K562 (cell line): ENCODE data around the gene DTYMK. TPM values are rescaled to one million over a fixed set of nuclear protein-coding genes. Genes with fewer than 3 reads are reported as not detected.

Source experiments
- ATAC-seq: fragments of 200-7000 bp; cut with Tn5 transposase; 3 replicates; pipeline ENCODE4 v1.9.1; 2020; ENCODE audit warnings: moderate library complexity
- BruUV-seq: library from RNA; stranded (reverse); fragments of 400-500 nt; replicated peaks from 2 replicates; lab custom pipeline; 2021; lab: Mats Ljungman, UMichigan
- CTCF ChIA-PET: fragments of 300-600 bp; formaldehyde crosslinking; extraction: SDS; loops from one replicate; lab custom pipeline; 2021; ENCODE audit warnings: low intra/inter-chr PET ratio; lab: Yijun Ruan, JAX
- POLR2A ChIA-PET: fragments of 300-600, 350-650 bp; sonication (Branson Sonifier 250); formaldehyde crosslinking; extraction: SDS; loops from one replicate; lab custom pipeline; 2021; ENCODE audit warnings: antibody characterized with exemption, inconsistent platforms; lab: Yijun Ruan, JAX
- DNase-seq, 4 experiments: peaks; one replicate each; pipeline versions ENCODE4 v3.0.0 to v3.0.0-alpha.2; 2011 to 2018; ENCODE audit warnings: low spot score in 3 of 4, mixed read lengths in 3 of 4; ENCODE audit errors: extremely low read depth in 1 of 4
- FAIRE-seq: peaks from 2 replicates; lab custom pipeline; 2011; peaks lifted over from hg19 to GRCh38; lab: Jason Lieb, UNC
- H2AFZ ChIP-seq: 2 replicates; pipeline ENCODE4 v1.6.0; 2011; ENCODE audit warnings: low read depth, low read length, control low read depth, inconsistent platforms
- H3K27ac ChIP-seq: fragments of 200-600 bp; 3 replicates; pipeline ENCODE4 v1.8.0; 2011; ENCODE audit warnings: low read depth, mild to moderate bottlenecking, control low read depth, inconsistent platforms, low read length, moderate library complexity, mixed read lengths; ENCODE audit errors: extremely low read depth
- H3K27me3 ChIP-seq, 2 experiments: fragments of 300-600 bp in 1 of 2; 2 replicates in 1 of 2; 3 replicates in 1 of 2; pipeline versions ENCODE4 v1.6.0 to v1.8.0; 2011; ENCODE audit warnings: inconsistent platforms in 2 of 2, low read length in 2 of 2, mild to moderate bottlenecking in 1 of 2, mixed read lengths in 1 of 2, moderate library complexity in 1 of 2; ENCODE audit not compliant: control insufficient read depth in 2 of 2, insufficient read depth in 2 of 2
- H3K36me3 ChIP-seq: fragments of 300-600 bp; 3 replicates; pipeline ENCODE4 v1.8.0; 2011; ENCODE audit warnings: mild to moderate bottlenecking, low read length, inconsistent platforms; ENCODE audit not compliant: control insufficient read depth, insufficient read depth
- H3K4me1 ChIP-seq, 2 experiments: fragments of 200-600 bp in 1 of 2; replicated peaks in 1 of 2; 2 replicates in 1 of 2; 3 replicates in 1 of 2; pipeline versions ENCODE4 v1.5.1 to v1.8.0; 2011; ENCODE audit warnings: inconsistent platforms in 2 of 2, low read length in 2 of 2, mild to moderate bottlenecking in 1 of 2, mixed read lengths in 1 of 2, moderate library complexity in 1 of 2; ENCODE audit not compliant: control insufficient read depth in 2 of 2, insufficient read depth in 2 of 2
- H3K4me2 ChIP-seq: 2 replicates; pipeline ENCODE4 v1.6.1; 2011; ENCODE audit warnings: low read length, control low read depth, inconsistent platforms, mixed read lengths; ENCODE audit not compliant: insufficient read depth
- H3K4me3 ChIP-seq: fragments of 200-600 bp; sonication (generic), shearing (Covaris generic); 2 replicates; pipeline ENCODE4 v1.5.1; 2016; ENCODE audit warnings: control low read depth, inconsistent platforms
- H3K79me2 ChIP-seq: fragments of 200-600 bp; 3 replicates; pipeline ENCODE4 v1.8.0; 2011; ENCODE audit warnings: low read length, inconsistent platforms; ENCODE audit not compliant: control insufficient read depth, insufficient read depth
- H3K9ac ChIP-seq, 2 experiments: 2 replicates each; pipeline versions ENCODE4 v1.6.0 to v1.6.1; 2011; ENCODE audit warnings: low read depth in 2 of 2, low read length in 2 of 2, control low read depth in 1 of 2, inconsistent platforms in 1 of 2, mild to moderate bottlenecking in 1 of 2, mixed read lengths in 1 of 2; ENCODE audit not compliant: insufficient read depth in 1 of 2
- H3K9me1 ChIP-seq: one replicate; pipeline ENCODE4 v1.6.0; 2011; ENCODE audit warnings: inconsistent platforms, mild to moderate bottlenecking, low read length, moderate library complexity; ENCODE audit not compliant: control insufficient read depth, insufficient read depth
- H3K9me3 ChIP-seq: replicated peaks from 2 replicates; pipeline ENCODE4 v1.5.1; 2011; ENCODE audit warnings: low read depth, low read length, inconsistent platforms; ENCODE audit not compliant: control insufficient read depth, insufficient read depth
- H4K20me1 ChIP-seq: replicated peaks from 2 replicates; pipeline ENCODE4 v1.6.1; 2011; ENCODE audit warnings: low read length, inconsistent platforms, mixed read lengths; ENCODE audit not compliant: control insufficient read depth, insufficient read depth
- ARID2 ChIP-seq: fragments of 450-650 bp; IDR thresholded peaks from 2 replicates; pipeline ENCODE4 v1.6.1; 2017; ENCODE audit warnings: antibody characterized with exemption, mild to moderate bottlenecking
- CC2D1A ChIP-seq: fragments of 450-650 bp; IDR thresholded peaks from 2 replicates; pipeline ENCODE4 v1.6.1; 2017; ENCODE audit warnings: mild to moderate bottlenecking
- CREB3 ChIP-seq: fragments of 450-650 bp; conservative IDR thresholded peaks from 2 replicates; pipeline ENCODE4 v1.6.1; 2016; ENCODE audit warnings: missing genetic modification characterization, low read depth, mild to moderate bottlenecking, missing compliant biosample characterization, moderate library complexity
- CREBBP ChIP-seq: IDR thresholded peaks from one replicate; pipeline ENCODE4 v1.6.1; 2012; ENCODE audit warnings: low read depth, mild to moderate bottlenecking, control low read depth, inconsistent platforms, low read length
- E2F3 ChIP-seq: fragments of 250-450 bp; sonication (Bioruptor Pico); IDR thresholded peaks from 2 replicates; pipeline ENCODE4 v1.4.0; 2020; ENCODE audit warnings: mild to moderate bottlenecking
- HDAC8 ChIP-seq: fragments of 450-650 bp; IDR thresholded peaks from 2 replicates; pipeline ENCODE4 v1.6.1; 2016; ENCODE audit warnings: mild to moderate bottlenecking, missing genetic modification characterization, moderate library complexity, missing compliant biosample characterization
- KDM4B ChIP-seq, 2 experiments: fragments of 450-650 bp in 1 of 2; sonication (generic) in 1 of 2; IDR thresholded peaks; 2 replicates each; pipeline ENCODE4 v1.6.1; 2016 to 2017; ENCODE audit warnings: borderline replicate concordance in 2 of 2, antibody characterized with exemption in 1 of 2, low read depth in 1 of 2, mild to moderate bottlenecking in 1 of 2
- MCM7 ChIP-seq, 2 experiments: fragments of 450-650 bp; IDR thresholded peaks; 2 replicates each; pipeline ENCODE4 v1.6.1; 2016 to 2018
- MTA3 ChIP-seq: fragments of 450-650 bp; formaldehyde crosslinking; IDR thresholded peaks from 2 replicates; pipeline ENCODE4 v1.6.1; 2017; ENCODE audit warnings: mild to moderate bottlenecking, borderline replicate concordance
- SMAD3 ChIP-seq: fragments of 450-650 bp; formaldehyde crosslinking; conservative IDR thresholded peaks from 2 replicates; pipeline ENCODE4 v1.4.0; 2020; ENCODE audit warnings: mild to moderate bottlenecking
- SMAD4 ChIP-seq: fragments of 250-450 bp; sonication (Bioruptor Pico); conservative IDR thresholded peaks from 2 replicates; pipeline ENCODE4 v1.8.0; 2021; ENCODE audit warnings: inconsistent platforms, mild to moderate bottlenecking, moderate library complexity
- SNAPC5 ChIP-seq: fragments of 250-450 bp; sonication (Bioruptor Pico); IDR thresholded peaks from 2 replicates; pipeline ENCODE4 v1.8.0; 2021; ENCODE audit warnings: moderate library complexity, mild to moderate bottlenecking, inconsistent platforms
- SNRNP70 ChIP-seq: fragments of 200-400 bp; formaldehyde crosslinking; optimal IDR thresholded peaks from 2 replicates; pipeline ENCODE3; 2017; ENCODE audit warnings: low read depth, low read length
- TAF7 ChIP-seq: fragments of 450-650 bp; IDR thresholded peaks from 2 replicates; pipeline ENCODE4 v1.6.1; 2016; ENCODE audit warnings: missing genetic modification characterization, missing compliant biosample characterization
- THAP7 ChIP-seq: fragments of 250-450 bp; sonication (Bioruptor Pico); IDR thresholded peaks from 2 replicates; pipeline ENCODE4 v1.5.0; 2021
- ZBTB33 ChIP-seq: sonication (generic); formaldehyde crosslinking; IDR thresholded peaks from 2 replicates; pipeline ENCODE4 v1.8.1; 2023; ENCODE audit warnings: mild to moderate bottlenecking, missing genetic modification reagents
- ZKSCAN1 ChIP-seq: fragments of 150-350 bp; IDR thresholded peaks from 2 replicates; pipeline ENCODE4 v1.6.1; 2016; ENCODE audit warnings: low read depth, low read length
- ZNF133 ChIP-seq: fragments of 250-450 bp; sonication (Bioruptor Pico); IDR thresholded peaks from 2 replicates; pipeline ENCODE4 v1.4.0; 2020; ENCODE audit warnings: mild to moderate bottlenecking
- ZNF217 ChIP-seq: sonication (generic); formaldehyde crosslinking; IDR thresholded peaks from 2 replicates; pipeline ENCODE4 v1.8.0; 2022; ENCODE audit warnings: mild to moderate bottlenecking, missing genetic modification reagents
- ZNF316 ChIP-seq: fragments of 450-650 bp; IDR thresholded peaks from 2 replicates; pipeline ENCODE4 v1.6.1; 2016
- ZNF354B ChIP-seq: fragments of 250-450 bp; sonication (Bioruptor Pico); IDR thresholded peaks from 2 replicates; pipeline ENCODE4 v1.4.0; 2020
- ZNF764 ChIP-seq: fragments of 250-450 bp; sonication (Bioruptor Pico); IDR thresholded peaks from 2 replicates; pipeline ENCODE4 v1.4.0; 2020; ENCODE audit warnings: low read depth, mild to moderate bottlenecking, moderate library complexity
- WGBS: fragments of 100-300 bp; shearing (Covaris generic); methylation state at CpG from one replicate; pipeline ENCODE4 v1.1.6; 2016; ENCODE audit warnings: low coverage, mixed read lengths; ENCODE audit not compliant: insufficient coverage; ENCODE audit errors: missing lambda C conversion rate; 5-methylcytosine and 5-hydroxymethylcytosine counted together
- in situ Hi-C: fragments of 300-500 bp; cut with MboI; formaldehyde crosslinking; loops from 4 replicates; pipeline ENCODE4 v1.15.0; 2018; ENCODE audit warnings: inconsistent platforms, mixed read lengths
- intact Hi-C: fragments of 100-400 bp; cut with micrococcal nuclease; formaldehyde crosslinking; loops from 2 replicates; pipeline ENCODE4 v1.14.2; 2022
- polyA plus RNA-seq, 8 experiments: library from polyadenylated mRNA; depleted of rRNA in 4 of 8; stranded (reverse) in 5 of 8; unstranded in 3 of 8; fragments of >200 nt; fragmentation: Nextera tagmentation in 2 of 8; fragmentation: Illumina TruSeq in 1 of 8; extraction: Ambion mirVana in 2 of 8; extraction: Trizol in 1 of 8; gene quantifications; 2 replicates each; pipeline versions ENCODE4 v1.2.1 to v1.2.3, GENCODE V29; 2011 to 2014; ENCODE audit warnings: inconsistent platforms in 1 of 8, missing spikeins in 1 of 8
- total RNA-seq, 7 experiments: library from RNA; depleted of rRNA in 6 of 7; stranded (reverse); fragments of >200 nt in 6 of 7; fragmentation: Illumina TruSeq in 2 of 7; extraction: Trizol in 2 of 7; gene quantifications; 2 replicates each; pipeline versions ENCODE4 v1.2.1 to v1.2.3, GENCODE V29; 2011 to 2021; ENCODE audit warnings: low replicate concordance in 1 of 7

DTYMK gene
- total and polyA plus RNA-seq, 9 of the 15 experiments (the other 6 are each of a cell fraction or from before 2014, with no cell fraction given), result 8.2 to 85.0 (median 47.9) TPM

- no peak for TF ChIP-seq ZKSCAN1
- no peak for TF ChIP-seq ZNF133 (CRISPR knock-in tag)
- TF ChIP-seq CREB3 (tag), result no peak
- TF ChIP-seq ZNF217 (CRISPR knock-in tag), result no peak
- no peak for TF ChIP-seq ZNF764
- TF ChIP-seq E2F3 (CRISPR knock-in tag), result no peak
- TF ChIP-seq, all 486 proteins: peak for 0
Observed at GRCh38 chr2:241652142-241652541, 34.5 kb downstream of the DTYMK start (continued).

GRCh38 chr2:241649927-241650326, 36.7 kb downstream of the DTYMK start:
- in situ Hi-C loops, result no loop called here
- BruUV-seq, result no TSS peak
- no peak for FAIRE-seq
- Histone ChIP-seq H3K27me3 (no peaks in the 10 kb centered on the region), H3K79me2 (peaks cover 27% of the 10 kb centered on the region), H2AFZ (no peak overlapping the region), H3K4me1 (peaks cover 0 to 3% of the 10 kb centered on the region in 2 experiments; a peak in 2 of 5 replicates), H3K9me3 (no peaks in the 10 kb centered on the region), H3K9me1 (no peaks in the 10 kb centered on the region), H3K36me3 (peaks cover 40% of the 10 kb centered on the region; the same call in 1 of the 3 replicates), H3K4me3 (no peak overlapping the region), H3K9ac (no peak overlapping the region), H4K20me1 (peaks cover 3% of the 10 kb centered on the region; the same call in 1 of the 2 replicates), H3K27ac (no peak overlapping the region), H3K4me2 (no peak overlapping the region)
- no peak for ATAC-seq
- POLR2A ChIA-PET, result interaction anchor here (1.1 to 1.4 kb wide), 2 partner anchors 10 to 11 kb away, joined by 4 to 5 read pairs; no protein-coding TSS in a partner anchor
- WGBS, result 79% methylated on average over 5 of the region's 6 CpGs
- CTCF ChIA-PET, result no interaction called here
- intact Hi-C loops, result no loop called here
- DNase-seq, result no peak
- no peak for TF ChIP-seq THAP7 (CRISPR knock-in tag)
- TF ChIP-seq MCM7 (IDR thresholded peaks at IDR 0.05), result no peak
- no peak for TF ChIP-seq MTA3
- no peak for TF ChIP-seq ZBTB33 (CRISPR knock-in tag)
- TF ChIP-seq ARID2, result no peak
- TF ChIP-seq SMAD3 (CRISPR knock-in tag), result no peak
- TF ChIP-seq SNAPC5 (CRISPR knock-in tag), result no peak
- no peak for TF ChIP-seq SNRNP70
- TF ChIP-seq KDM4B (IDR thresholded peaks at IDR 0.05; ENCODE audit: borderline replicate concordance in 2 of 2, low read depth in 1 of 2), result no peak
- no peak for TF ChIP-seq ZNF316
- no peak for TF ChIP-seq CREBBP
- no peak for TF ChIP-seq SMAD4
- TF ChIP-seq HDAC8 (tag), result no peak
- TF ChIP-seq CC2D1A, result no peak
- TF ChIP-seq ZNF354B (CRISPR knock-in tag), result no peak
- no peak for TF ChIP-seq TAF7 (tag)
